Endodermal cell (in vitro differentiated cells): ENCODE measurements around the gene PTPN9. TPM values are rescaled to one million over a fixed set of nuclear protein-coding genes. Genes with fewer than 3 reads are reported as not detected.

Experiments
- DNase-seq: peaks from one replicate; pipeline ENCODE4 v3.0.0-alpha.2; 2017
- H3K27ac ChIP-seq: 2 replicates; pipeline ENCODE4 v1.5.1; 2013; ENCODE audit warnings: mild to moderate bottlenecking, low read depth, low read length, moderate library complexity
- H3K27me3 ChIP-seq: 2 replicates; pipeline ENCODE4 v1.6.1; 2013; ENCODE audit warnings: mild to moderate bottlenecking, low read length, moderate library complexity; ENCODE audit not compliant: insufficient read depth, control insufficient read depth, poor library complexity, severe bottlenecking
- H3K36me3 ChIP-seq: 2 replicates; pipeline ENCODE4 v1.7.0; 2013; ENCODE audit warnings: mild to moderate bottlenecking, low read length, moderate library complexity; ENCODE audit not compliant: control insufficient read depth, insufficient read depth
- H3K4me1 ChIP-seq: one replicate; pipeline ENCODE4 v1.7.0; 2013; ENCODE audit warnings: low read length; ENCODE audit not compliant: control insufficient read depth, insufficient read depth
- H3K4me3 ChIP-seq: 2 replicates; pipeline ENCODE4 v1.5.1; 2013; ENCODE audit warnings: mild to moderate bottlenecking, low read length, moderate library complexity
- H3K9ac ChIP-seq: 2 replicates; pipeline ENCODE4 v1.6.1; 2013; ENCODE audit warnings: mild to moderate bottlenecking, low read length, moderate library complexity; ENCODE audit not compliant: poor library complexity, severe bottlenecking; ENCODE audit errors: extremely low read depth
- H3K9me3 ChIP-seq: 2 replicates; pipeline ENCODE4 v1.6.1; 2013; ENCODE audit warnings: mild to moderate bottlenecking, low read length, moderate library complexity; ENCODE audit not compliant: control insufficient read depth
- H3K27ac Mint-ChIP-seq: 2 replicates; pipeline ENCODE4 v1.8.0; 2020; ENCODE audit warnings: mixed read lengths
- H3K27me3 Mint-ChIP-seq: 2 replicates; pipeline ENCODE4 v1.8.0; 2021; ENCODE audit warnings: mild to moderate bottlenecking, mixed read lengths; ENCODE audit not compliant: insufficient read depth
- H3K36me3 Mint-ChIP-seq: 2 replicates; pipeline ENCODE4 v1.8.0; 2020; ENCODE audit warnings: low read depth, mixed read lengths
- H3K4me1 Mint-ChIP-seq: 2 replicates; pipeline ENCODE4 v1.8.0; 2020; ENCODE audit warnings: mixed read lengths
- H3K4me3 Mint-ChIP-seq: 2 replicates; pipeline ENCODE4 v1.8.0; 2020; ENCODE audit warnings: mild to moderate bottlenecking, moderate library complexity, mixed read lengths
- H3K9me3 Mint-ChIP-seq: 2 replicates; pipeline ENCODE4 v1.8.0; 2020; ENCODE audit warnings: mild to moderate bottlenecking, mixed read lengths
- WGBS, 2 experiments: methylation state at CpG; one replicate each; pipeline versions ENCODE4 v1.1.5 to v1.1.7; 2013; ENCODE audit warnings: missing lambda C conversion rate in 2 of 2, mixed read lengths in 1 of 2; ENCODE audit not compliant: insufficient coverage in 1 of 2, insufficient read length in 1 of 2; 5-methylcytosine and 5-hydroxymethylcytosine counted together
- long read RNA-seq, 4 experiments: library from polyadenylated mRNA in 2 of 4; library from RNA in 1 of 4; library from capped mRNA in 1 of 4; stranded (forward) in 3 of 4; unstranded in 1 of 4; transcript quantifications; one replicate each; pipeline ENCODE4 v2.0.0, GENCODE V29; 2020 to 2021; ENCODE audit warnings: inconsistent platforms in 1 of 4
- polyA plus RNA-seq, 2 experiments: library from polyadenylated mRNA; stranded (reverse); fragments of 50-300 nt; gene quantifications; one replicate each; pipeline ENCODE4 v1.2.3, GENCODE V29; 2013
- total RNA-seq, 2 donors: library from RNA; stranded (reverse); fragmentation: NEBNext Ultra II Directional in 1 of 2; extraction: Animal tissue kit (Norgen Biotek cat#: 25700) in 1 of 2; gene quantifications; 2 replicates in 1 of 2; 3 replicates in 1 of 2; pipeline ENCODE4 v1.2.1, GENCODE V29; 2021
- TF ChIP-seq, protein P1 (sequence below): fragments of 200-600 bp; sonication (generic); conservative IDR thresholded peaks from 2 replicates; pipeline ENCODE4 v1.5.0; 2021; ENCODE audit warnings: antibody characterized with exemption, mild to moderate bottlenecking

The PTPN9 gene
- total RNA-seq = 10 to 100 TPM; 49.1 to 53.5 TPM
- 30.5 TPM for polyA plus RNA-seq (2013, experiment 1 of 2)
- polyA plus RNA-seq (2013, experiment 2 of 2) = 29.3 TPM
- long read RNA-seq, experiment 1, full-length matches to known transcripts = 12 of 33 reads
- long read RNA-seq, experiment 1, partial matches to known transcripts = 4 of 33 reads
- long read RNA-seq, experiment 1, other reads (novel, unspliced or antisense) = 17 of 33 reads
- long read RNA-seq, experiment 2, full-length matches to known transcripts = 73 of 102 reads
- long read RNA-seq, experiment 2, partial matches to known transcripts = 5 of 102 reads
- long read RNA-seq, experiment 2, other reads (novel, unspliced or antisense) = 24 of 102 reads
- long read RNA-seq, experiment 3, full-length matches to known transcripts = 6 of 22 reads
- long read RNA-seq, experiment 3, partial matches to known transcripts = 10 of 22 reads
- long read RNA-seq, experiment 3, other reads (novel, unspliced or antisense) = 6 of 22 reads
- long read RNA-seq, experiment 4, partial matches to known transcripts = 0 of 1 reads
- long read RNA-seq, experiment 4, other reads (novel, unspliced or antisense) = 1 of 1 reads

DNA sequence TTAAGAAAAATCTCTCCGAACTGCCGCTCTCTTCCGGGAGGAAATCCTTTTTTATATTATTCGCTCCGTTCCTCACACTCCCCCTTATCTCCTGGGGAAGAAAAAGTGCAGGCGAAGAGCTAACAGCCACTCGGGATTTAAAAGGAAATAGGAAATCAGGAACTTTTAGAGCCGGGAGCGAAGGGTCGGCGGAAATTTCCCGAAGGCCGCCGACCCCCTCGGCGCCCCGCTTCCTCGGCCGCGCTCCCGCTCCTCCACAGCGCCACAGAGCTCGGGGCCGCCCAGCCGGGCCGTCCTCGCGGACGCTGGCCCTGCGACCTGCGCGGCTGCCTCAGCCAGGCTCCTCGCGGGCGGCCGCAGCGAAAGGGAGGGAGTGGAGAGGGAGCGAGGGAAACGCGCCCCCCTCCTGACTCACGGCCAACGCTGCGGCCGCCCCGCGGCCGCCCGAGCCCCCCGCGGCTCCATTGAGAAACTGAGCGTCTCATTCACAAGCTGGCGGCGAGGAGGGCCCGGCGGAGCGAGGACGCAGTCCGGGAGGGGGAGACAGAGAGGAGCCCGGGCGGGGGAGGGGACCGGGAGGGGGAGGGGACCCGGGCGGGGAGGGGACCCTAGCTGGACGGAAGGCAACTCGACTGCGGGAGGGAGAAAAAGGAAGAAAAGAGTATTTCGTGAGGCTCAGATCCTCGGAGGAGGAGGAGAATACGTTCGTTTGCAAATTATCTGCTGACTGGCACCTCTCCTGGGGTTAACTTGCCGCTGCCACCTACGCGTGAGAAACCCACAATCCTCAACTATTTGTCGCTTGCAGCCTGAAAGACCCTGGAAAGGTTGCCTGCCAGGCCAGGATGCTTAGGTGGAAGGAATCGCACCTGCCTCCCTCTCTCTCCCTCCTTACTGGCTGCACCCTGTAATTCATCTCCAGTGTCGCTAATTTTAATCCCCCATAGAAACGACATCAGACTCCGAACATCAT is at the start of gene PTPN9:
Gene PTPN9 (minus strand): TSS at position 368 of the 973 bp plus-strand sequence. CDS start 539 bp downstream, outside the sequence.
- peaks cover 6% of the 10 kb centered on the region for H3K4me1 ChIP-seq
- Mint-ChIP-seq H3K4me1 (peaks cover 22% of the 10 kb centered on the region), H3K36me3 (peaks cover 11% of the 10 kb centered on the region), H3K27me3 (no peaks in the 10 kb centered on the region), H3K27ac (peak within 1 kb of the TSS; percentile 96), H3K9me3 (no peaks in the 10 kb centered on the region), H3K4me3 (peak within 1 kb of the TSS; percentile 97)
- no peaks in the 10 kb centered on the region for H3K27me3 ChIP-seq
- 1 to 4% methylated on average over 32 to 72 of the region's 78 CpGs for WGBS, 2 experiments
- peak within 1 kb of the TSS; percentile 76 for H3K27ac ChIP-seq
- TF ChIP-seq, protein P1, sequence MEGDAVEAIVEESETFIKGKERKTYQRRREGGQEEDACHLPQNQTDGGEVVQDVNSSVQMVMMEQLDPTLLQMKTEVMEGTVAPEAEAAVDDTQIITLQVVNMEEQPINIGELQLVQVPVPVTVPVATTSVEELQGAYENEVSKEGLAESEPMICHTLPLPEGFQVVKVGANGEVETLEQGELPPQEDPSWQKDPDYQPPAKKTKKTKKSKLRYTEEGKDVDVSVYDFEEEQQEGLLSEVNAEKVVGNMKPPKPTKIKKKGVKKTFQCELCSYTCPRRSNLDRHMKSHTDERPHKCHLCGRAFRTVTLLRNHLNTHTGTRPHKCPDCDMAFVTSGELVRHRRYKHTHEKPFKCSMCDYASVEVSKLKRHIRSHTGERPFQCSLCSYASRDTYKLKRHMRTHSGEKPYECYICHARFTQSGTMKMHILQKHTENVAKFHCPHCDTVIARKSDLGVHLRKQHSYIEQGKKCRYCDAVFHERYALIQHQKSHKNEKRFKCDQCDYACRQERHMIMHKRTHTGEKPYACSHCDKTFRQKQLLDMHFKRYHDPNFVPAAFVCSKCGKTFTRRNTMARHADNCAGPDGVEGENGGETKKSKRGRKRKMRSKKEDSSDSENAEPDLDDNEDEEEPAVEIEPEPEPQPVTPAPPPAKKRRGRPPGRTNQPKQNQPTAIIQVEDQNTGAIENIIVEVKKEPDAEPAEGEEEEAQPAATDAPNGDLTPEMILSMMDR = peak; percentile 71
- peak within 1 kb of the TSS; percentile 86 for H3K4me3 ChIP-seq
- no peaks in the 10 kb centered on the region for H3K9me3 ChIP-seq
- peak within 1 kb of the TSS; percentile 94 for H3K9ac ChIP-seq
- no peaks in the 10 kb centered on the region for H3K36me3 ChIP-seq
- peak; percentile 98 for DNase-seq

DNA sequence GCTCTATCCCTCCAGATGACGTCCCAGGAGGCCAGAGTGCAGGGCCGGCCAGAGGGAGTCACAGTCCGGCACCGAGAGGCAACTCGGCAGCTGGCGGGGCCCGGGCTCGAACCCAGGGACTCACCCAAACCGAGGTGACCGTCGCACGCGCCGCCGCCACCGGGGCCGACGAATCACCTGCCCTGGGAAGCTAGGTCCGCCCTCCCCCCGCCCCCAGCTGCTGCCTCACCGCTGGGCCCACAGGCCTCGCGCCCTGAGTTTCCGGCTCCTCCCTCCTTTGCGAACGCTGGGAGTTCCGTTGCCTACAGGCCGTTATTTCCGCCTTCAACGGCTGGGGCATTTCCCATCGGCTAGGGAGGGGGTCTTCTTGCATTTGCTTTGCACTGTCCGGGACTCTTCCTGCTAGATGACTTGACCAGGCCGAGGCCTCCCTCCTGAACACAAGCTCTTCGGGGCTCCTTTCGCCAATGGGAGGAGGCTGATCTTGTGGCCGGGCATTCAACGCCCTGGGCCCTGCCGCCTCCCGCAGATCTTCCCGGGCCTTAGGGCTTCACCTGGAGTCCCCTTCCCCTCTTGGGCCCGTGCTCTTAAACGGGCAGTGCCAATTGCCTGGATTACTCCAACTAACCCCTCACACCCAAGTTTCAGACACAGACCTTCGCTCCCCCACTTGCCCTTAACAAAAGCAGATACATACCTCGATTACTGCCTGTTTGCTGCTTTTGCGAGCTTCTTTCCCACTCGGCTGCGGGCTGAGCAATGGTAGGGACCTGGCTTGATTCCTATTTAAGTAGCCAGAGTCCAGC is 46.6 kb upstream of the PTPN9 start, which contains the start of gene SNUPN:
Gene SNUPN (minus strand): TSS at position 184 of the 806 bp plus-strand sequence. CDS start 4,674 bp downstream, outside the sequence.
- DNase-seq = peak; percentile 99
- Histone ChIP-seq H3K36me3 (peaks cover 3% of the 10 kb centered on the region), H3K9ac (peak within 1 kb of the TSS; percentile 87), H3K4me3 (peak within 1 kb of the TSS; percentile 84), H3K4me1 (no peaks in the 10 kb centered on the region), H3K27ac (peak within 1 kb of the TSS; percentile 90), H3K9me3 (no peaks in the 10 kb centered on the region), H3K27me3 (no peaks in the 10 kb centered on the region)
- Mint-ChIP-seq H3K27ac (peak within 1 kb of the TSS; percentile 96), H3K4me3 (peak within 1 kb of the TSS; percentile 85), H3K4me1 (peaks cover 9% of the 10 kb centered on the region), H3K27me3 (no peaks in the 10 kb centered on the region), H3K9me3 (no peaks in the 10 kb centered on the region), H3K36me3 (peaks cover 6% of the 10 kb centered on the region)
- 3 to 6% methylated on average over 21 to 47 of the region's 47 CpGs for WGBS, 2 experiments
- TF ChIP-seq, protein P1 = no peak
